Vagina (tissue), 2 donors: ENCODE data around the gene PTPRG.

Experiments
- POLR2A ChIP-seq, 2 donors: fragments of 450-650 bp; IDR thresholded peaks; one replicate each; pipeline ENCODE4 v1.6.1; 2017; ENCODE audit warnings: antibody characterized with exemption in 2 of 2, mild to moderate bottlenecking in 2 of 2, moderate library complexity in 2 of 2
- TF ChIP-seq, protein P1 (sequence below), 3 experiments: fragments of 450-650 bp in 2 of 3; fragments of 200-600 bp in 1 of 3; sonication (generic) in 1 of 3; IDR thresholded peaks; one replicate each; pipeline ENCODE4 v1.5.1; 2017 to 2019; ENCODE audit warnings: antibody characterized with exemption in 3 of 3, mild to moderate bottlenecking in 2 of 3, moderate library complexity in 2 of 3

- TF ChIP-seq, protein P1, sequence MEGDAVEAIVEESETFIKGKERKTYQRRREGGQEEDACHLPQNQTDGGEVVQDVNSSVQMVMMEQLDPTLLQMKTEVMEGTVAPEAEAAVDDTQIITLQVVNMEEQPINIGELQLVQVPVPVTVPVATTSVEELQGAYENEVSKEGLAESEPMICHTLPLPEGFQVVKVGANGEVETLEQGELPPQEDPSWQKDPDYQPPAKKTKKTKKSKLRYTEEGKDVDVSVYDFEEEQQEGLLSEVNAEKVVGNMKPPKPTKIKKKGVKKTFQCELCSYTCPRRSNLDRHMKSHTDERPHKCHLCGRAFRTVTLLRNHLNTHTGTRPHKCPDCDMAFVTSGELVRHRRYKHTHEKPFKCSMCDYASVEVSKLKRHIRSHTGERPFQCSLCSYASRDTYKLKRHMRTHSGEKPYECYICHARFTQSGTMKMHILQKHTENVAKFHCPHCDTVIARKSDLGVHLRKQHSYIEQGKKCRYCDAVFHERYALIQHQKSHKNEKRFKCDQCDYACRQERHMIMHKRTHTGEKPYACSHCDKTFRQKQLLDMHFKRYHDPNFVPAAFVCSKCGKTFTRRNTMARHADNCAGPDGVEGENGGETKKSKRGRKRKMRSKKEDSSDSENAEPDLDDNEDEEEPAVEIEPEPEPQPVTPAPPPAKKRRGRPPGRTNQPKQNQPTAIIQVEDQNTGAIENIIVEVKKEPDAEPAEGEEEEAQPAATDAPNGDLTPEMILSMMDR (IDR thresholded peaks at IDR 0.05): no peak
- TF ChIP-seq POLR2A (IDR thresholded peaks at IDR 0.05): no peak
Observed at GRCh38 chr3:61575893-61576292, 14.5 kb downstream of the PTPRG start.
